Stimulated activated CD4-positive, alpha-beta T cell treated with anti-CD3 and anti-CD28 coated beads, TNF-alpha, amount 100 ng/mL, for 1 hour (primary cell): ENCODE data around the gene KCNG2.

Source experiments
- DNase-seq, 3 donors: peaks; one replicate each; pipeline ENCODE4 v3.0.0-alpha.2; 2020; ENCODE audit warnings: low read depth in 3 of 3, low spot score in 1 of 3

Gene KCNG2

GRCh38 chr18:79798346-79798998, 734 bp downstream of the KCNG2 start:
- DNase-seq: no peak

DNA sequence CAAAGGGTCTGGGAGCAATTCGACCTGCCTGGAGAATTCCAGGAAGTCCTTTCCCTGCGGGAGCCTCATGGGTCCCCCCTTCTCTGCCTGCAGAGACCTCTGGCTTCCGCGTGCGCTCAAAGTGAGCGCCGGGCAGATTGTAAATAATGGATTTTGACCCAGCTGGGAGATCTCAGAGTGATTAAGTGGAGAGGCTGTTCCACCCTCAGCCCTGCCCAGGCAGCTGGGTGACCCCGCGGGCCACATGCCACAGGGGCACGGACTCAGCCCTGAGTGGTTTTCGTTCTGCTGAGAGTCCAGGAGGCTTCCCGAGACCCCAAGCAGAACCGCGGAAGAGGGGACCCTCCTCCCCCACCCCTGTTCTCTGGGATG, 1.2 kb downstream of the KCNG2 start:
- DNase-seq: no peak

DNA sequence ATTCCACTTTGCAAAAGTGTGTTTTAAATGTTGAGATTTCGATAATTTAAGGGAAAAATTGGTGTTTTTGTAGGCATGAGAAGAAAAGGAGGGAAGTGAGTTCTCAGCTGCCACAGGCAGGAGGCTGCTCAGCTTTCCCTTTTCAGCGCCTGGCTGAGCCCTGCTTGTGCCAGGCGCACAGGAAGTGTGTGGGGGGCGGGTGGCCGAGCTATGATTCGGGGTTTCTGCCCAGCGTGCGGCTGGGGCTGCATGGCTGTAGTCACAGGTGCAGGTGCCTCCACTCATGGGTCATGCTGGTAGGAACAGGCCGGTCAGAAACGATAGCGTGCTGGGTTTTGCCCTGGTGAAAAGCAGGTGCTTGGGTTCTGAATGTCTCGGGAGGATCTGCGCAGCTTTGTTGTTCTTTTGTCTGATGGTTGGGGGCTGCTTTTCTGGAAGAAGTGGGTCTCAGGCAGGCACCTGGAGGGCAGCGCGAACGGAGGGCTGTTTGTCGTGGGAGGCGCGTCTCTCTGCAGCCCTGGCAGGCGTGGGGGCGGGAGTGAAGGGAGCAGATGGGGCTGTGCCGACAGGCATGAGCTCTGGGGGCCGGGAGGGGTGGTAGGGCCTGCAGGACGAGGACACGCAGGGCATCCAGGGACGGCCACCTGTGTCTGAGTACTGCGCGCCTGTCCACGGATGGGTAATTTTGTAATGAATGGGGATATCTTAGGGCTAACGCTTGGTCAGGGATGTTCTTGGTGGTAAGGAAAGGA, 2.1 kb downstream of the KCNG2 start:
- DNase-seq: no peak

DNA sequence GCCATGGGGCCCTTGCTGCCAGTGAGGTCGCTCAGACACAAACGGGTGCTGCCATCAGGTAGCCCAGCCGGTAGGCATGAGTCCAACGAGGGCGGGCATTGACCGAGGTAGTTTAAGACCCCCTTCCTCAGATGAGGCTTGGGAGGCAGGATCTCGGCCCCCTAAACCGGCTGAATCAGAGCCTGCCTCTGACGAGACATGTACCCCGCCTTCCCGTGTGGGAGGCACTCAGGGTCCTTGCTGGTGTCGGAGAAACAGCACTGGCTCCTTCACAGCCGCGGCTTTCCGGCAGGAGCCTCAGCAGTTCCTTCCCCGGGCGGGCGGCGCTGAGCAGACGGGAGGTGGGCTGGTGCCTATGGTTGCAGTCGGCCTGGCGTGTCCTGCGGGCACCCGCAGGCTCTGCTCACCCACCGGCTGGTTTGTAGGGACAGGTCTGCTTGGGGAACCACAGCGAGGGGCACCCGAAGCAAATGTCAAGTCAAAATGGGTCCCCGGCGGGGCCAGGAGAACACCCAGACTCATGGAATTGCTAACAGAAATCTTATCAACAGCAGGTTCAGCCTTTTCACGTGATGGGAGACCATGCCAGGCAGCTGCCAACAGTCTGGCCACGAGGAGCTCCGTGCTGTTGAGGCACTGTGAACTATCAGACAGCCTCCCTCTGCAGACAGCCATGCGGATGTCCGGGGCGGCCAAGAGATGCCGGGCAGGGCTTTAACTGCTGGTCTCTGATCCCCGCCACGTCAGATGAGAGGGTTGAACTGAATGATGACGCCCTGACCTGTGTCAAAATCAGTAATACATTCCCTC, 2.8 kb downstream of the KCNG2 start:
- no peak for DNase-seq

- DNase-seq: no peak
These were observed 3.5 kb downstream of the KCNG2 start for GRCh38 chr18:79801217-79801616.

- no peak for DNase-seq
These were observed 3.9 kb downstream of the KCNG2 start for GRCh38 chr18:79801641-79802040.

DNA sequence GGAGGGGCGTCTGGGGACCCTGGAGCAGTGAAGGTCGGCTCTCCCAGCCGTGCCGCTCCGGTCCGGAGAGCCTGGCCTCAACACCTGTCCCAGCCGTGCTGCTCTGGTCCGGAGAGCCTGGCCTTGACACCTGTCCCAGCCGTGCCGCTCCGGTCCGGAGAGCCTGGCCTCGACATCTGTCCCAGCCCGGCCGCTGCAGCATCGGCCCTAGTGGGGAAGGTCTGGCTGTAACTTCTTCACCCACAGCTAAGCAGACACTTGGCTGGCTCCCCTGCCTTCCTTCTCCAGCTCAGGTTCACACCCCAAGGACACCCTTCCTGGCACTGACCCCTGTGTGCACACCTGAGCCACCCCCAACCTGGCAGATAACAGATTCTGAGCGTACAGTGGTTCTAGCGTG, 4.6 kb downstream of the KCNG2 start:
- no peak for DNase-seq

GRCh38 chr18:79803611-79804051, 5.9 kb downstream of the KCNG2 start:
- no peak for DNase-seq

DNA sequence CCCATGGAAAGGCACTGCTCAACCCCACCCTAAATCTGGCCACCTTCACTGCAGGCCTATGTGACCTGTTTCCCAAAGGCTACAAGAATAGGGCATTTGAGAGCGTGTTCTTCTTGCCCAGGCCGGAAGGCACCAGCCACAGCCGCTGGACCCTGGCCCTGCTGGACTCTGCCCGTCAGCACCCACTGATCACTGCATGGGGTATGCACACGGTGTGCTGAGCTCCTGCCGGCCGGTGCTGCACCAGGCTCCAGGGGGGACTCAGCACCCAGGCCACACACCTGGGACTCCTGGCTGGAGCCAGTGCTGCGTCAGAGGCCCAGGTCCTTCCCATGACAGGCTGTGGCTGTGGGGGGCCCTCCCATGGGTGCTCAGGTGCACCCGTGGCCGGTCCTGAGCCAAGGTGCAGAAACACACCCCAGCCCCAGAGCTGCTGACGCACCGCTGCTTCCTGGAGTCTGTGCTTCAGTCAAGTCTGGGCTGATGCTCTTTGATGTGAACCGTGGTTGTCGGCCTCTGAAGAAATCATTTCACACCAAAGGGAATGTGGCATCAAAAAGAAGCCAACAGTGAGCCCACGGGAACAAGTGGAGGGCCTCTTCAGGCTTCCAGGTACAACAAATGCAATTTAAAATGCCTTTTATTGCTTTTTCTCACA, 6.5 kb downstream of the KCNG2 start:
- DNase-seq: no peak

DNA sequence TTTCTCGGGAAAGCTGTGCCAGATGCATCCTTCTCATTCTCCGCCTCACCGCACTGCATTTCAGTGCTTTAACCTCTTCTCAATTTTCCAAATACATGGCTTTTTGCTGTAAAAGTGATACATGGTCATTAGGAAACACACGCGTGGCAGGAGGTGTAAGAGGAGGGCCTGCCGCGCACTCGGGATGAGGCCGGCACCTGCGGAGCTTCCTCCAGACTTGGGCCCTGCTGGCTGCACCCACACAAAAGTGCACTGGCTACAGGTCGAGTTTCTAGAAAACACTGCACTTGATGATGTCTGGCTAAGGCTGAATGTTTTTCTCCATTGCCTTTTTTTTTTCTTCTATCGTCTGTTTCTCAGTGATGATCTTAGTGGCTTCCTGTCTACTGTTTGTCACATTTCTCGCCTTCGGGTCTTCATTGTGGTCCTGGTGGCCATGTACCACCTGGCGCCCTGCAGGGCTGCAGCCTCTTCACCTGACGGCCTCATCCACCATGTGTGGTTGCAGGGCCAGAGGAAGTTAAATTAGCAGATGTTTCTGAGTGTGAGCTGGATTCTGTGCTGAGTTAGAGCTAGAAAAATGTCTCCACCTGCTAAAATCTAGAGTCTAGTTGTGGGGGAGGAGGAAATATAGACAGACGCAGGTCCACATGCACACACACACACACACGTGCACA, 7.6 kb downstream of the KCNG2 start:
- no peak for DNase-seq

DNA sequence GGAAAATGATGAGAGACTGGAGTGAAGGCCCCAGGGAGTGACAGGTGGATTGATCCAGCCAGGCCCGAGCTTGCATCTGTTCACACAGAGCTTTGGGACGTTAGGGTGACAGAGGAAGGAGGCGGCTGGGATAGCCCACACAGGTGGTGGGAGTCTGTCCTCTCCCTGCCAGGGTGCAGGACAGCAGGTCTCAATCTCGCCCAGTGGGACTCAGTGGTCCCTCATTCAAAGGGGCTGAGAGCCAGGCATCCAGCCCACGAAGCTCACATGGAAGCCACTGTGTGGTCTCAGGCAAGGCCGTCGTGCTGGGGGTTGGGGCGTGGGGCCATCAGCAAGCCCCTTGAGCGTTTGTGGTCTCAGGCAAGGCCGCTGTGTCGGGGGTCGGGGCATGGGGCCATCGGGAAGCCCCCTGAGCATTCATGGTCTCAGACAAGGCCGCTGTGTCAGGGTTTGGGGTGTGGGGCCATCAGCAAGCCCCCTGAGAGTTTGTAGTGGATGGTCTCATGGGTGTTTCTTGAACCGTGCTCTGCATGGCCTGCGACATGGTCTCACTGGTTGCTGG, 8.3 kb downstream of the KCNG2 start:
- DNase-seq: no peak

DNA sequence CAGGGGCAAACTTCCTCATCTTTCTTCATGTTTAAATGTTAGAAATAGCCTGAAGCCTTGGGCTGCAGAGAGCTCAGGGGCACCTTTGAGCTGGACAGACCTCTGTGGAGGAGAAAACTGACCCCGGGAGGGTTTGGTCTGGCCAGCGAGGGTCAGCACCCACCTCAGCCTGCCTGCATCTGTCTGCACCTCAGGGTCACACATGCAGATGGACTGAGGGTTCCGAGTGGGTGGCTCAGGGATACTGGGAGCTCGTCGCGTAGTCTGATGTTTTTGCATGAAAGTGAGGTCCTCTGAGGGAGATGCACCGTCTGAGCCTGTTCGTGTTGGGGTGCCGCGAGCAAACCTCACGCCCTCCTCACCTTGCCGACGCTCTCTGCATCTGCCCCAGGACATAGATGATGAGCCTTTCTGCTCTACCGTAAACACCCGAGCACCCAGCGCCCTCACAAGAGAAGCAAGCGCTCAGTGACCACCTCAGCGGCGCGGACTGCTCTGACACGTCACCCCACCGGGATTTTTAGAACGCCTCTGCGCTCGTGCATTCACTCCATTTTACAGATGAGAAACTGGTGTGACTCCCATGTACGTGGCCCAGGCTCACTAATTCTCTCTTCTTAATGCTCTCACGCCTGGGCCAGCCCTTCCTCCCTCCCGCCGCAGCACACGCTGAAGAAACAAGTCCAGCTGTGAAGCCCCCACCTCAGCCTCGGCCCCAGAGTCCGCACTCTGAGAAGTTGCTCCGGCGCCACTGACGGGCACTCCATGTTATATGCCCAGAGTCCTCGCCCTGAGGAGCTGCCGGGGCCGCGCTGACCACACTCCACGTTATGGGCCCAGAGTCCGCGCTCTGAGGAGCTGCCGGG, 9.5 kb downstream of the KCNG2 start:
- no peak for DNase-seq

GRCh38 chr18:79809482-79810192, 11.9 kb downstream of the KCNG2 start:
- no peak for DNase-seq

- DNase-seq: no peak
These were observed 14.3 kb downstream of the KCNG2 start for GRCh38 chr18:79812052-79812451.

DNA sequence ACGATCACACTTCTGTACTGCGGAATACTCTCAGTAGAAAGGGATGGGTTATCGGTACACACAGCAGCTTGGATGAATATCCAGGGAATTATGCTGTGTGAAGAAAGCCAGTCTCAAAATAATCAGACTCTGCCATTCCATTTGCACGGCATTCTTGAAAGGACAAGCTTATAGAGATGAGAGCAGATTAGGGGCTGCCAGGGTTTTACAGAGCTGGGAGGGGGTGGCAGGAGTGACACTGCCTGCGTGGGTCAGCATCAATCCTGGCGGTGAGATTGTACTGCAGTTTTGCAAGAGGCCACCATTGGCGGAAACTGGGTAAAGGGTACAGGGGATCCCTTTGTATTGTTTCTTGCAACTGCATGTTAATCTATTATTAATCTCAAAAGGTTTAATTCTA, 16.6 kb downstream of the KCNG2 start:
- no peak for DNase-seq

- DNase-seq: no peak
These were observed 17.9 kb downstream of the KCNG2 start for GRCh38 chr18:79815657-79816056.

GRCh38 chr18:79816092-79816491, 18.4 kb downstream of the KCNG2 start:
- DNase-seq: no peak

DNA sequence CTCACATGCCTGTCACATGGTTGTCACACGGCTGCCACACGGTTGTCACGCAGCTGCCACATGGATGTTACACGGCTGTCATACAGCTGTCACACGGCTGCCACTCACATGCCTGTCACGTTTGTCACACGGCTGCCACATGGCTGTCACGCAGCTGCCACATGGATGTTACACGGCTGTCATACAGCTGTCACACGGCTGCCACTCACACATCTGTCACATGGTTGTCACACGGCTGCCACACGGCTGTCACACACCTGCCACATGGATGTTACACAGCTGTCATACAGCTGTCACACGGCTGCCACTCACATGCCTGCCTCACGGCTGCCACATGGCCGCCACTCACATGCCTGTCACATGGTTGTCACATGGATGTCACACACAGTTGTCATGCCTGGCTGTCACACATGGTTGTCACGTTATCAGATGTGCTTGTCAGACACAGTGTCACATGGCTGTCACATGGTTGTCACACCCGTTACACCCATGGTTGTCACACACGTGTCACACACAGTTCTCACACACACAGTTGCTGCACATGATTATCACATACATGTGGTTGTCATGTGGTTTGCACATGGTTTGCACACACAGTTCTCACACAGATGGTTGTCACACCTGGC, 19.4 kb downstream of the KCNG2 start:
- DNase-seq: no peak

DNA sequence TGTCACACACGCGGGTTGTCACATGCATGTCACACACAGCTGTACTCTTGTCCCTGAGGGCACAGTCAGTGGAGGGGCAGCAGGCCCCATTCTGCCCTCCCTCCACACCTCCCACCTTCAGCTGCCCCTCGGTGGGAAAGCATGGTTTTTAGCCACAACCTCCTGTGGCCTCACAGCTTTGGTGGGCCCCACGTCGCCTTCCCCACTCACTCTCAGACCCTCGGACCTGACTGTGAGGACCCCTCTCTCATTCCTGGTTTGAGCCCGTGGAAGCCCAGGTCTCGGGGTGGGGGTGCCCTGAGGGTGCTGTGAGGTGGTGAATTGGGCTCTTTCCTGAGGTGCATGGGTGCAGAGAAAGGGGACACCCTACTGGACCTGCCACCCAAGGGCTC, 19.9 kb downstream of the KCNG2 start:
- no peak for DNase-seq
